Natural killer cell (primary cell): ENCODE measurements around the gene INPP5A. TPM values are rescaled to one million over a fixed set of nuclear protein-coding genes. Genes with fewer than 3 reads are reported as not detected.

Experiments used
- ATAC-seq, 3 donors: fragments of 150-1000 bp in 2 of 3; fragments of 200-7000 bp in 1 of 3; cut with Tn5 transposase; 1 replicate in 1 of 3; 2 replicates in 2 of 3; pipeline ENCODE4 v1.10.0; 2021; ENCODE audit warnings: mild to moderate bottlenecking in 2 of 3, moderate library complexity in 2 of 3
- DNase-seq, 2 donors: peaks; one replicate each; pipeline versions ENCODE4 v3.0.0 to v3.0.0-alpha.2; 2013 to 2021; ENCODE audit warnings: mixed read lengths in 1 of 2
- H3K27ac ChIP-seq: one replicate; pipeline ENCODE4 v1.5.1; 2013; ENCODE audit warnings: mild to moderate bottlenecking, low read length
- H3K27me3 ChIP-seq: one replicate; pipeline ENCODE4 v1.6.1; 2013; ENCODE audit warnings: low read length; ENCODE audit not compliant: control insufficient read depth, insufficient read depth
- H3K36me3 ChIP-seq: one replicate; pipeline ENCODE4 v1.6.1; 2013; ENCODE audit warnings: low read length; ENCODE audit not compliant: control insufficient read depth, insufficient read depth
- H3K4me1 ChIP-seq: one replicate; pipeline ENCODE4 v1.6.1; 2013; ENCODE audit warnings: low read length; ENCODE audit not compliant: control insufficient read depth, insufficient read depth
- H3K4me3 ChIP-seq: one replicate; pipeline ENCODE4 v1.5.1; 2013; ENCODE audit warnings: low read length
- H3K9me3 ChIP-seq: one replicate; pipeline ENCODE4 v1.6.1; 2013; ENCODE audit warnings: low read length; ENCODE audit not compliant: control insufficient read depth, insufficient read depth
- H3K27ac Mint-ChIP-seq, 2 donors: one replicate each; pipeline ENCODE4 v1.8.0; 2022; ENCODE audit warnings: mild to moderate bottlenecking in 2 of 2, mixed read lengths in 2 of 2, moderate library complexity in 1 of 2
- H3K27me3 Mint-ChIP-seq, 2 donors: one replicate each; pipeline ENCODE4 v1.8.0; 2022; ENCODE audit warnings: low read depth in 2 of 2, mixed read lengths in 2 of 2
- H3K36me3 Mint-ChIP-seq: one replicate; pipeline ENCODE4 v1.8.0; 2022; ENCODE audit warnings: mixed read lengths
- H3K4me1 Mint-ChIP-seq, 2 donors: one replicate each; pipeline ENCODE4 v1.8.0; 2022; ENCODE audit warnings: mixed read lengths in 2 of 2
- H3K4me3 Mint-ChIP-seq: one replicate; pipeline ENCODE4 v1.8.0; 2022; ENCODE audit warnings: mild to moderate bottlenecking, moderate library complexity, mixed read lengths
- H3K9me3 Mint-ChIP-seq, 2 donors: one replicate each; pipeline ENCODE4 v1.8.0; 2022; ENCODE audit warnings: mixed read lengths in 2 of 2
- WGBS: methylation state at CpG from one replicate; pipeline ENCODE4 v1.1.7; 2013; ENCODE audit warnings: missing lambda C conversion rate; ENCODE audit not compliant: insufficient coverage; 5-methylcytosine and 5-hydroxymethylcytosine counted together
- intact Hi-C: fragments of 100-400 bp; cut with micrococcal nuclease; formaldehyde crosslinking; loops from one replicate; pipeline ENCODE4 v1.14.2; 2022
- total RNA-seq, 4 donors: library from RNA; stranded (reverse); fragments of 120-200 nt in 1 of 4; gene quantifications; one replicate each; pipeline versions ENCODE4 v1.2.3 to v1.2.4, GENCODE V29; 2013 to 2022
- TF ChIP-seq, protein P1 (sequence below): fragments of 200-600 bp; IDR thresholded peaks from one replicate; pipeline ENCODE4 v1.8.0; 2022; ENCODE audit warnings: antibody characterized with exemption

Gene INPP5A
- total RNA-seq, 3 donors from 2014 or later (not counting 1 experiment from before 2014, with no cell fraction given) = 12.6 to 38.6 (median 18.6) TPM

DNA sequence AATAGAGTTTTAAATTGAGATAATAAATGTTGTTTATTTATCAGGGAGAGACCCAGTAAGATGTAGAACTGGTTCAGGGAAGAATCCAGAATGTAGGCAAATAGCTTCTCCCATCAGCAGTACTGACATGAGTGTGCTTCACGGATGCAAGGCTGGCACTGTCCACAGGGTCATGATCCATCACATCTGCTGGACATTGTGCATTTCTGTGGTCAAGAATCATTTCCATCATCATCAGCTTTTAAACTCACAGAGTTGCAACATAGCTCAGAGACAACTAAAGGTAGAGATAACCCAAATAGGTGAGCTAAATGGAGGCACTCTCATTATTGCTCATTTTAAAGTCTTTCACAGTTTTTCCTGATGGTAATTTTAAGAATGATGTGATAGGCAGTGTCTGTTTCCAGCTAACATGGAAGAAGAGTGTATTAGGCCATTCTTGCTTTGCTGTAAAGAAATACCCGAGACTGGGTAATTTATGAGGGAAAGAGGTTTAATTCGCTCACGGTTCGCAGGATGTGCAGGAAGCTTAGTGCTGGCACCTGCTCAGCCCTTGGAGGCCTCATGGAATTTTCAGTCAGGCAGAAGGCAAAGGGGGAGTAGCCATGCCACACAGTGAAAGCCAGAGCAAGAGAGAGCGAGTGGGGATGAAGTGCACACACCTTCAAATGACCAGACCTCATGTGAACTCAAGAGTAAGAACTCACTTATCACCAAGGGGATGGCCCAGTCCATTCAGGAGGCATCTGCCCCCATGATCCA is 80.8 kb downstream of the INPP5A start:
- TF ChIP-seq, protein P1, sequence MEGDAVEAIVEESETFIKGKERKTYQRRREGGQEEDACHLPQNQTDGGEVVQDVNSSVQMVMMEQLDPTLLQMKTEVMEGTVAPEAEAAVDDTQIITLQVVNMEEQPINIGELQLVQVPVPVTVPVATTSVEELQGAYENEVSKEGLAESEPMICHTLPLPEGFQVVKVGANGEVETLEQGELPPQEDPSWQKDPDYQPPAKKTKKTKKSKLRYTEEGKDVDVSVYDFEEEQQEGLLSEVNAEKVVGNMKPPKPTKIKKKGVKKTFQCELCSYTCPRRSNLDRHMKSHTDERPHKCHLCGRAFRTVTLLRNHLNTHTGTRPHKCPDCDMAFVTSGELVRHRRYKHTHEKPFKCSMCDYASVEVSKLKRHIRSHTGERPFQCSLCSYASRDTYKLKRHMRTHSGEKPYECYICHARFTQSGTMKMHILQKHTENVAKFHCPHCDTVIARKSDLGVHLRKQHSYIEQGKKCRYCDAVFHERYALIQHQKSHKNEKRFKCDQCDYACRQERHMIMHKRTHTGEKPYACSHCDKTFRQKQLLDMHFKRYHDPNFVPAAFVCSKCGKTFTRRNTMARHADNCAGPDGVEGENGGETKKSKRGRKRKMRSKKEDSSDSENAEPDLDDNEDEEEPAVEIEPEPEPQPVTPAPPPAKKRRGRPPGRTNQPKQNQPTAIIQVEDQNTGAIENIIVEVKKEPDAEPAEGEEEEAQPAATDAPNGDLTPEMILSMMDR = no peak
- WGBS = 100% methylated on average over 6 of the region's 6 CpGs
- Mint-ChIP-seq H3K36me3 (peaks cover 12% of the 10 kb centered on the region), H3K27ac (no peak overlapping the region), H3K4me3 (no peak overlapping the region), H3K9me3 (peaks cover 5 to 9% of the 10 kb centered on the region in 2 donors), H3K27me3 (peaks cover 0 to 10% of the 10 kb centered on the region in 2 donors), H3K4me1 (peaks cover 17 to 27% of the 10 kb centered on the region in 2 donors)
- H3K27ac ChIP-seq = no peak overlapping the region
- no peaks in the 10 kb centered on the region for H3K36me3 ChIP-seq
- no peak overlapping the region for H3K4me3 ChIP-seq
- peaks cover 30% of the 10 kb centered on the region for H3K4me1 ChIP-seq
- H3K9me3 ChIP-seq = peaks cover 28% of the 10 kb centered on the region
- no peaks in the 10 kb centered on the region for H3K27me3 ChIP-seq
- DNase-seq (no peak), ATAC-seq (no peak)
- intact Hi-C loops = loop anchor here (5.0 to 10.0 kb wide), 2 partner anchors 61 to 66 kb away; no protein-coding TSS in a partner anchor

DNA sequence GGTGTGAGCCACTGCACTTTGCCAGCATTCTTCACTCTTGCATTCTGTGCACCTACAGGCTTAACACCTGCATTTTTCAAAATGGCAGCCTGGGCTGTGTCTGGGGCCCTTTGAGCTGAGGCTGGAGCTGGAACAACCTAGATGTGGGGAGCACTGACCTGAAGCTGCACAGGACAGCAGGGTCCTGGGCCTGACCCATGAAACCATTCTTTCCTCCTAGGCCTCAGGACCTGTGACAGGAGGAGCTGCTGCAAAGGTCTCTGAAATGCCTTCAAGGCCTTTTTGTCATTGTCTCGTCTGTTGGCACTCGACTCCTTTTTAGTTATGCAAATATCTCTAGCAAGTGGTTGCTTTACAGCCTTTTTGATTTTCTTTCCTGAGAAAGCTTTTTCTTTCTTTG is 82.3 kb downstream of the INPP5A start:
- peaks cover 28% of the 10 kb centered on the region for H3K9me3 ChIP-seq
- Mint-ChIP-seq H3K27ac (no peak overlapping the region), H3K27me3 (peaks cover 0 to 10% of the 10 kb centered on the region in 2 donors), H3K9me3 (peaks cover 5 to 9% of the 10 kb centered on the region in 2 donors), H3K4me3 (no peak overlapping the region), H3K4me1 (peaks cover 17 to 30% of the 10 kb centered on the region in 2 donors), H3K36me3 (peaks cover 12% of the 10 kb centered on the region)
- WGBS = 98% methylated on average over 2 of the region's 2 CpGs
- no peak for DNase-seq
- H3K4me3 ChIP-seq = no peak overlapping the region
- ATAC-seq = no peak
- TF ChIP-seq, protein P1 = no peak
- no peak overlapping the region for H3K27ac ChIP-seq
- intact Hi-C loops = loop anchor here (5.0 to 10.0 kb wide), 2 partner anchors 63 to 65 kb away; no protein-coding TSS in a partner anchor
- H3K27me3 ChIP-seq = no peaks in the 10 kb centered on the region
- peaks cover 25% of the 10 kb centered on the region for H3K4me1 ChIP-seq
- no peaks in the 10 kb centered on the region for H3K36me3 ChIP-seq

DNA sequence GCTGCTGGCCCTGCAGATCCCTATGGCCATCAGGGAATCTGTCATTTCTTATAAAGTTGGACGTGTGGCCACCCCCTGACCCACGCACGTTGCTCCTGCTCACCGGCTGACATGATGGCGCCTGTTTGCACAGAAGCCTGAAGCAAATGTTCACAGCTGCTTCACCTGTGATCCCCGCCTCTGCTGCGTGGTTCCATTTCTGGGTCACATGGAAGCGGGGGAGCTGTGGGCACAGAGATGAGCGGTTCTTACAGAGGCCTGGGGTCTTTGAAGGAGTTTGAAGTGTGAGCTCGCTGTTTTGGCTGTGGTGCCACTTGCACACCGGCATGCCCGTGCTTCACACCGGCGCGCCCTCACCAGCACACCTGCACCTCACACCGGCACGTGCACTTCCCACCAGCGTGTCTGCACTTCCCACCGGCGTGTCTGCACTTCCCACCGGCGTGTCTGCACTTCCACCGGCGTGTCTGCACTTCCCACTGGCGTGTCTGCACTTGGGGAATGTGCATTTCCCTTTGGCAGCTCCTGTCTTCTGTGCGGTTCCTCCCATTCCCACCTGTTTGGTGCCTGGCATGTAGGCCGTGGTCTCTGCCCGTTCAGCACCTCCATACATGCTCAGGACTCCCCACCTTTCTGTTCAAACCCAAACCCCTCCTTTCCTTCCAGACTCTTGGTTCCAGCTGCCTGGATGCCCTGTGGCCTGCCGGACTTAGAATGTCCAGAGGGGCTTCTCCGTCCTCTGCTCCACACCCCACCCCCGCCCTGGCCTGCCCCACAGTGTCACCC is 86.7 kb downstream of the INPP5A start:
- no peak for ATAC-seq
- H3K4me1 ChIP-seq = peaks cover 5% of the 10 kb centered on the region
- H3K27me3 ChIP-seq = no peaks in the 10 kb centered on the region
- Mint-ChIP-seq H3K36me3 (peaks cover 12% of the 10 kb centered on the region), H3K4me1 (peaks cover 14 to 36% of the 10 kb centered on the region in 2 donors), H3K4me3 (no peak overlapping the region), H3K9me3 (peaks cover 0 to 9% of the 10 kb centered on the region in 2 donors), H3K27me3 (peaks cover 3 to 6% of the 10 kb centered on the region in 2 donors), H3K27ac (no peak overlapping the region)
- TF ChIP-seq, protein P1 = no peak
- no peak overlapping the region for H3K4me3 ChIP-seq
- no peak overlapping the region for H3K27ac ChIP-seq
- WGBS = 92% methylated on average over 31 of the region's 31 CpGs
- DNase-seq = no peak
- H3K9me3 ChIP-seq = peaks cover 12% of the 10 kb centered on the region
- intact Hi-C loops = no loop called here
- H3K36me3 ChIP-seq = no peaks in the 10 kb centered on the region
